ENCODE results near the gene ITSN1.
"Not testable (repeated sequence)": the region's sequence is repeated elsewhere in the genome, so short reads cannot be mapped to it uniquely, and the experiment has no call there.

The ITSN1 gene

DNA sequence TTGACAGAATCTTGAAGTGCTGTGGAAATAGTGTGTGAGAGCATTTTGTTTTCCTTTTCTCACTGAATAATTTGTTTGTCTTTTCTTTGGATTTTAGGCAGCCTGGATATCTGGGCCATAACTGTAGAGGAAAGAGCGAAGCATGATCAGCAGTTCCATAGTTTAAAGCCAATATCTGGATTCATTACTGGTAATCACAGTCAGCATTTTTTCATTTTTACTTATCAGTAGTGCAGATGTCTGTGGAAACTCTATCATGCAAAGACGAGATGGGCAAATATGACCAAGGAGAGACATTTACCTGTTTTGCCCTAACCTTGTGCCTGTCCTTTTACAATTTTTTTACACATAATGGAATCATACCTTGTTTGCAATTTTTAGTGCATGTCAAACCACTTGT is 78.8 kb downstream of the ITSN1 start:
- Histone ChIP-seq H3K36me3 (ENCODE audit: control insufficient read depth, insufficient read depth, low read length) (no peaks in the 10 kb centered on the region), H3K4me3 (replicated peaks; ENCODE audit: low read depth, low read length) (no peak overlapping the region)
- no peak for DNase-seq (ENCODE audit: extremely low read depth, insufficient read length)

DNA sequence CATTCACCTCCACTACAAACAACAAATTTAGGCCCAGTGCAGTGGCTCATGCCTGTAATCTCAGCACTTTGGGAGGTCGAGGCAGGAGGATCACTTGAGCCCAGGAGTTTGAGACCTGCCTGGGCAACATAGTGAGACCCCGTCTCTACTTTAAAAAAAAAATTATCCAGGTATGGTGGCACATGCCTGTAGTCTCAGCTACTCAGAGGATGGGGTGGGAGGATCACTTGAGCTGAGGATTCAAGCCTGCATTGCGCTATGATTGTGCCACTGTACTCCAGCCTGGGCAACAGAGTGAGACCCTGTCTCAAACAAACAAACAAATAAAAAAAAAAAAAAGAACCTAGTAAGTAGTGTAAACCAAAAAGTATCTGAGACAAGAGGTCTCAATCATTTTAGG is 86.8 kb downstream of the ITSN1 start:
- DNase-seq (ENCODE audit: extremely low read depth, insufficient read length); H3K27me3 ChIP-seq (replicated peaks; ENCODE audit: control insufficient read depth, insufficient read depth, low read length); H3K36me3 ChIP-seq (ENCODE audit: control insufficient read depth, insufficient read depth, low read length); H3K4me3 ChIP-seq (replicated peaks; ENCODE audit: low read depth, low read length): not testable (repeated sequence)

More for the DNA sequence above, 78.8 kb downstream of the ITSN1 start:
- TF ChIP-seq, protein P1, sequence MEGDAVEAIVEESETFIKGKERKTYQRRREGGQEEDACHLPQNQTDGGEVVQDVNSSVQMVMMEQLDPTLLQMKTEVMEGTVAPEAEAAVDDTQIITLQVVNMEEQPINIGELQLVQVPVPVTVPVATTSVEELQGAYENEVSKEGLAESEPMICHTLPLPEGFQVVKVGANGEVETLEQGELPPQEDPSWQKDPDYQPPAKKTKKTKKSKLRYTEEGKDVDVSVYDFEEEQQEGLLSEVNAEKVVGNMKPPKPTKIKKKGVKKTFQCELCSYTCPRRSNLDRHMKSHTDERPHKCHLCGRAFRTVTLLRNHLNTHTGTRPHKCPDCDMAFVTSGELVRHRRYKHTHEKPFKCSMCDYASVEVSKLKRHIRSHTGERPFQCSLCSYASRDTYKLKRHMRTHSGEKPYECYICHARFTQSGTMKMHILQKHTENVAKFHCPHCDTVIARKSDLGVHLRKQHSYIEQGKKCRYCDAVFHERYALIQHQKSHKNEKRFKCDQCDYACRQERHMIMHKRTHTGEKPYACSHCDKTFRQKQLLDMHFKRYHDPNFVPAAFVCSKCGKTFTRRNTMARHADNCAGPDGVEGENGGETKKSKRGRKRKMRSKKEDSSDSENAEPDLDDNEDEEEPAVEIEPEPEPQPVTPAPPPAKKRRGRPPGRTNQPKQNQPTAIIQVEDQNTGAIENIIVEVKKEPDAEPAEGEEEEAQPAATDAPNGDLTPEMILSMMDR (IDR thresholded peaks at IDR 0.05; ENCODE audit: insufficient read depth, low read length, poor library complexity, severe bottlenecking), result no peak
- H3K27me3 ChIP-seq (replicated peaks; ENCODE audit: control insufficient read depth, insufficient read depth, low read length), result no peaks in the 10 kb centered on the region

DNA sequence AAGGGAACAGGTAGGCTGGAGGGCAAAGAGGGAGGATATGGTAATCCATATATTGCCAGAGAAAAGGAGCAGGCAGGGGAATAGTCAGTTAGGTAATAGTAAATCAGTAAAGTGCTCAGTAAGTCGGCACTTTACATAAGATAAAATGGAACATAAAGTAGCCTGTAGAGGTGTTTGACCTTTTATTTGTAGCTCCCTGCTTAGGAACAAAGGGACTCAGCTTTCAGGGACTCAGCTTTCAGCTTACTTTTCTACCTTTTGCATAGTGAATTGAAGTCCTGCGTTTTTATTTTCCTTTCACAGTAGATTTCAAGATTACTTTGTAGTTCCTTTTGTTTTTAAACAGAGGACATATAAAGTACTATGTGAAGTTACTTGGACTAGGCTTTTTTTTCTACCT is 87.3 kb downstream of the ITSN1 start:
- H3K36me3 ChIP-seq (ENCODE audit: control insufficient read depth, insufficient read depth, low read length), result no peaks in the 10 kb centered on the region
- H3K27me3 ChIP-seq (replicated peaks; ENCODE audit: control insufficient read depth, insufficient read depth, low read length), result no peaks in the 10 kb centered on the region
- TF ChIP-seq, protein P1 (IDR thresholded peaks at IDR 0.05; ENCODE audit: insufficient read depth, low read length, poor library complexity, severe bottlenecking), result no peak
- H3K4me3 ChIP-seq (replicated peaks; ENCODE audit: low read depth, low read length), result no peak overlapping the region
- no peak for DNase-seq (ENCODE audit: extremely low read depth, insufficient read length)

DNA sequence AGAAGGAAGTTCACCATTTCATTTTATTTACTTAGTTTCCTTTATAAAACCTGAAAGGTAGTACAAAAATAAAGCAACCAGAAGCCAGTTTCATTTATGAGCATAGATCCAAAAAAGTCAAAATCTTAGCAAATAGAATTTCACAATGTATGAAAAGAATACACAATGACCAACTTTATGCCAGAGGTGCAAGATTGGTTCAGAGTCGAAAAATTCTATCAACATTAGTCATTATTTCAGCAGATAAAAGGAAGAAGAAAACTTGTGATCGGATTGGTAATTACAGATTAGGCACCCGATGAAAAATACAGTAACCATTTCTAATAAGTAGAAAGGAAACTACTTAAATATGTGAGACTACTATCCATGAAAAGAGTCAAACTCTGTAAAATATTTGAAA is 89.1 kb downstream of the ITSN1 start:
- Histone ChIP-seq H3K4me3 (replicated peaks; ENCODE audit: low read depth, low read length) (no peak overlapping the region), H3K27me3 (replicated peaks; ENCODE audit: control insufficient read depth, insufficient read depth, low read length) (no peaks in the 10 kb centered on the region), H3K36me3 (ENCODE audit: control insufficient read depth, insufficient read depth, low read length) (no peaks in the 10 kb centered on the region)
- TF ChIP-seq, protein P1 (IDR thresholded peaks at IDR 0.05; ENCODE audit: insufficient read depth, low read length, poor library complexity, severe bottlenecking), result no peak
- no peak for DNase-seq (ENCODE audit: extremely low read depth, insufficient read length)

DNA sequence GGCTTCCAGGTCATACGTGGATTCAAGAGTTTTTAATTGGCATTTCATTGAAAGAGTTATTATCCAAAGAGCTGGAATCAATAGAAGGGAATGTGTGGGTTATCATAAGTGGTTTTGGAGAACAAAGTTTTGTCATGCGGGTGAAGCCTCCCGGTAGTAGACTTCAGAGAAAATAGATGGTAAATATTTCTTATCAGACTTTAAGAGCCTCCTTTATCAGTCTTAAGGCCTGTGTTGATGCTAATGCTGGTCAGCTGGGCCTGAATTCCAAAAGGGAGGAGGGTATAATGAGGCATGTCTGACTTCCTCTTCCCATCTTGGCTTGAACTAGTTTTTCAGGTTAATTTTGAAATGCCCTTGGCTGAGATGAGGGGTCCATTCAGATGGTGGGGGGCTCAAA is 89.7 kb downstream of the ITSN1 start:
- H3K36me3 ChIP-seq (ENCODE audit: control insufficient read depth, insufficient read depth, low read length), result no peaks in the 10 kb centered on the region
- DNase-seq (ENCODE audit: extremely low read depth, insufficient read length), result no peak
- no peak overlapping the region for H3K4me3 ChIP-seq (replicated peaks; ENCODE audit: low read depth, low read length)
- no peaks in the 10 kb centered on the region for H3K27me3 ChIP-seq (replicated peaks; ENCODE audit: control insufficient read depth, insufficient read depth, low read length)
- TF ChIP-seq, protein P1 (IDR thresholded peaks at IDR 0.05; ENCODE audit: insufficient read depth, low read length, poor library complexity, severe bottlenecking), result no peak

DNA sequence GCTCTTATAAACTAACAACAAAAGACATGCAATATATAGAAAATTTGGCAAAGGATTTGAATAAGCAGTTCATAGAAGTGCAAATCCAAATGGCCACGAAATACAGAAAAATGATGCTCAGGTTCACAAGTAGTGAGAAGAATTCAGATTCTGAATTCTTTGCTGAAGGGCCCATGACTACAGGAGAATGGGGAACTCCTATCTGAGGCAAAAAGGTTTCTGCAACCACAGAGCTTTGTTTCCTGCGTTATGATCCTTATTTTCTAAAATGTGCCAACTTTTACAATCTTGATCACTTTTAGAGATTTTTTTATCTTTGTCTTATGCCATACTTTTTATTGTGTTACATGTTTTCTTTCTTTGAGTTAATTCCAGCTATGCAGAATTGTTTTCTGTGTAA is 91.3 kb downstream of the ITSN1 start:
- Histone ChIP-seq H3K27me3 (replicated peaks; ENCODE audit: control insufficient read depth, insufficient read depth, low read length) (no peaks in the 10 kb centered on the region), H3K4me3 (replicated peaks; ENCODE audit: low read depth, low read length) (no peak overlapping the region), H3K36me3 (ENCODE audit: control insufficient read depth, insufficient read depth, low read length) (no peaks in the 10 kb centered on the region)
- TF ChIP-seq, protein P1 (IDR thresholded peaks at IDR 0.05; ENCODE audit: insufficient read depth, low read length, poor library complexity, severe bottlenecking), result no peak
- no peak for DNase-seq (ENCODE audit: extremely low read depth, insufficient read length)

Measured in GM06990 (cell line).